Astrocyte of the hippocampus (primary cell): Measurements from ENCODE around the gene GLYR1.
"Not testable (repeated sequence)": the region's sequence is repeated elsewhere in the genome, so short reads cannot be mapped to it uniquely, and the experiment has no call there.

Source experiments
- DNase-seq: peaks from one replicate; pipeline ENCODE4 v3.0.0; 2011; ENCODE audit warnings: low read depth, low spot score

GLYR1 gene

GRCh38 chr16:4788910-4789309 is 58.2 kb downstream of the GLYR1 start:
- no peak for DNase-seq

- no peak for DNase-seq
Observed at GRCh38 chr16:4788489-4788889, 58.6 kb downstream of the GLYR1 start.

GRCh38 chr16:4787627-4788482 is 59.2 kb downstream of the GLYR1 start, which contains the start of gene SEPTIN12:
Gene SEPTIN12, minus strand, starts transcription at chr16:4788345. Its CDS starts 700 bp downstream, at chr16:4787645.
- no peak for DNase-seq

GRCh38 chr16:4787068-4787467 is 60.0 kb downstream of the GLYR1 start:
- DNase-seq, result no peak

GRCh38 chr16:4785758-4786433 is 61.2 kb downstream of the GLYR1 start:
- DNase-seq, result no peak

- not testable (repeated sequence) for DNase-seq
Observed at GRCh38 chr16:4784444-4784987, 62.6 kb downstream of the GLYR1 start.

- no peak for DNase-seq
Observed at GRCh38 chr16:4783951-4784336, 63.1 kb downstream of the GLYR1 start.

- no peak for DNase-seq
Observed at GRCh38 chr16:4783251-4783950, 63.7 kb downstream of the GLYR1 start.

- DNase-seq, result no peak
Observed at GRCh38 chr16:4780235-4780634, 66.9 kb downstream of the GLYR1 start.

- no peak for DNase-seq
Observed at GRCh38 chr16:4778050-4778392, 69.1 kb downstream of the GLYR1 start.

- no peak for DNase-seq
Observed at GRCh38 chr16:4777339-4778049, 69.6 kb downstream of the GLYR1 start.

- DNase-seq, result no peak
Observed at GRCh38 chr16:4776141-4776705, 70.9 kb downstream of the GLYR1 start.

GRCh38 chr16:4775005-4775404 is 72.1 kb downstream of the GLYR1 start:
- DNase-seq, result no peak

GRCh38 chr16:4772351-4772750 is 74.7 kb downstream of the GLYR1 start:
- DNase-seq, result no peak

GRCh38 chr16:4771646-4772045 is 75.4 kb downstream of the GLYR1 start:
- no peak for DNase-seq

GRCh38 chr16:4769306-4769638 is 77.8 kb downstream of the GLYR1 start:
- no peak for DNase-seq

GRCh38 chr16:4768549-4769305 is 78.4 kb downstream of the GLYR1 start:
- peak; percentile 98 for DNase-seq

GRCh38 chr16:4767872-4768548 is 79.1 kb downstream of the GLYR1 start:
- no peak for DNase-seq

GRCh38 chr16:4766875-4767628 is 80.0 kb downstream of the GLYR1 start, which contains the start of gene ZNF500:
Gene ZNF500, minus strand, starts transcription at chr16:4767162. Its CDS starts 1,184 bp downstream, at chr16:4765978.
- DNase-seq, result peak; percentile 99
